Mesenteric fat pad (tissue), 1 donor: ENCODE data around the gene MSL3B.

Experiments used
- DNase-seq: peaks from one replicate; pipeline ENCODE4 v3.0.0-alpha.2; 2020; ENCODE audit warnings: low spot score
- donor health status: DM: yes; HTN: yes; CAD: no.

The MSL3B gene

GRCh38 chr2:233833345-233833744 lies 34.8 kb downstream of the MSL3B start:
- peak; percentile 78 for DNase-seq

- DNase-seq, result peak; percentile 73
These were observed 35.3 kb downstream of the MSL3B start for GRCh38 chr2:233832869-233833311.

- DNase-seq, result no peak
These were observed 35.8 kb downstream of the MSL3B start for GRCh38 chr2:233832414-233832813.

GRCh38 chr2:233831861-233832260 lies 36.3 kb downstream of the MSL3B start:
- peak; percentile 24 for DNase-seq

- DNase-seq, result peak; percentile 77
These were observed 37.0 kb downstream of the MSL3B start for GRCh38 chr2:233831011-233831721.

- DNase-seq, result peak; percentile 81
These were observed 37.9 kb downstream of the MSL3B start for GRCh38 chr2:233830111-233830802.

- peak; percentile 86 for DNase-seq
These were observed 38.7 kb downstream of the MSL3B start for GRCh38 chr2:233829193-233830110.

GRCh38 chr2:233828546-233829192 lies 39.5 kb downstream of the MSL3B start:
- peak; percentile 73 for DNase-seq

- DNase-seq, result no peak
These were observed 43.8 kb downstream of the MSL3B start for GRCh38 chr2:233824373-233824772.

GRCh38 chr2:233823731-233824121 lies 44.5 kb downstream of the MSL3B start:
- DNase-seq, result peak; percentile 78

GRCh38 chr2:233822781-233823730 lies 45.1 kb downstream of the MSL3B start:
- DNase-seq, result peak; percentile 88

- DNase-seq, result peak; percentile 85
These were observed 46.0 kb downstream of the MSL3B start for GRCh38 chr2:233822101-233822771.

GRCh38 chr2:233821709-233822100 lies 46.5 kb downstream of the MSL3B start:
- peak; percentile 71 for DNase-seq

GRCh38 chr2:233821196-233821595 lies 47.0 kb downstream of the MSL3B start:
- no peak for DNase-seq

GRCh38 chr2:233820774-233821105 lies 47.4 kb downstream of the MSL3B start:
- peak; percentile 47 for DNase-seq

GRCh38 chr2:233819884-233820773 lies 48.1 kb downstream of the MSL3B start:
- peak; percentile 82 for DNase-seq

GRCh38 chr2:233818639-233819621 lies 49.3 kb downstream of the MSL3B start:
- peak; percentile 57 for DNase-seq
